CD4-positive, alpha-beta T cell treated with Interferon gamma for 1 hour (primary cell): ENCODE measurements around the gene SLC9A9.

Experiments used
- DNase-seq: peaks from one replicate; pipeline ENCODE4 v3.0.0-alpha.2; 2020

Gene SLC9A9

GRCh38 chr3:143232981-143233380 lies 615.3 kb downstream of the SLC9A9 start:
- DNase-seq = no peak

GRCh38 chr3:143228405-143228804 lies 619.9 kb downstream of the SLC9A9 start:
- DNase-seq = no peak

DNA sequence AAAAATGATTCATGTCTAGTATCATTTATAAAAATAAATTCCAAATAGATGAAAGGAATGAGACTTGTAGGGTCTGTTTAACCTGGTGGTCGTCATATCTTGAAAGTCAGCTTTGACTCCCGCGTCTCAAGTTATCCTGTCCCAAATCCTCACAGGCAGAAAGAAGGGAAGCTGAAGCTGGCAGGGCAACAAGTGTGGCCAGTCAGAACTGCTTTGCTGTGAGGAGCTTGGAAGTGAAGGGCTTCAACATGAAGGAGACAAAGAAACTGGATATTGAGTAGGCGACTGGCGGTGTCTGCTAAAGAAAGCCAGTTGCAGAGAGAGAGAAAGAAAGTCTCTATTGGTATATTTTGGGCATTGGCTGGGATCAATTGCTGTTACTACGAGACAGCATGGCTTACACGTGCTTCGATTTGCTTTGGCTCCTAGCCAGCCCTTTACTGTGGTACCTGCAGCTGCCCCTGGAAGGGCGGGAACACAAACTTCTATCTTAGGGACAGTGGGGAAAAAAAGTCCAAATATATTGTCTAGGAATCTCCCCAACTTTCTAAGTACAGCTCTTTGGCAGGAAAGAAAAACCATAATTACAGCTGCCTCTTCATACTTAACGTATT lies 621.5 kb downstream of the SLC9A9 start:
- DNase-seq = no peak

DNA sequence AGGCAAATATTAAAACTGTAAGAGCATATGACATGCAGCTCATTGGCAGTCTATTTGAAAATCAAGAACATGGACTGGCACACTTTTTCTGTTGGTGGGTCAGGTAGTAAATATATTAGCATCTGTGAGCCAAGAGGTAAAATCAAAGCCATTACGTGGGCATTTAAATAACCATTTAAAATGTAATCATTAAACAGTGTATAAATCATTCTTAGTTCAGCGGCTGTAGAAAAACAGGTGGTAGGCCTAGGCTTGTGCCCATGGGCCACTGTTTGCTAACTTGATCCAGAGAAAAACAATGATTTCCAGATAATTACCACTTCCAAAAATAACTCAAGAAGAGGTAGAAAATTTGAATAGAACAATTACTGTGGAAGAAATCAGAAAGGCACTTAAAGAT lies 623.6 kb downstream of the SLC9A9 start:
- DNase-seq = no peak

DNA sequence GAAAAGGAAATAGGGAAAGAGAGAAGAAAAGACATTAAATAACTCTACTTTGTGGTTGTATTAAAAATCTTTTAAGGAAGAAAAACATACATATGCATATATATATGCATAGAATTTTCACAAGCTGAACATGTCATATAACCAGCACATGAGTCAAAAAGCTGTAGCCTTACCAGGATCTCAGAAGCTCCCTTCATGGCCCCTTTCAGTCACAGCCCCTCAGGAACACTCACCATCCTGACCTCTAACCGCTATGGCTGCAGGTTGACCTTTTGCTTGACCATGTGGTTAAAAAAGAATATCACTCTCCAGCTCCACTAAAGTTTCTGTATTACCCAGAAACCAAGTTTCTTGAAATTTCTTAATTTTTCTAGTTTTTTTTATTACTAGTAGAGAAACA lies 625.3 kb downstream of the SLC9A9 start:
- no peak for DNase-seq

GRCh38 chr3:143222505-143222904 lies 625.8 kb downstream of the SLC9A9 start:
- DNase-seq = no peak

GRCh38 chr3:143221446-143221845 lies 626.8 kb downstream of the SLC9A9 start:
- no peak for DNase-seq

- DNase-seq = no peak
These were observed 627.5 kb downstream of the SLC9A9 start for GRCh38 chr3:143220741-143221140.

DNA sequence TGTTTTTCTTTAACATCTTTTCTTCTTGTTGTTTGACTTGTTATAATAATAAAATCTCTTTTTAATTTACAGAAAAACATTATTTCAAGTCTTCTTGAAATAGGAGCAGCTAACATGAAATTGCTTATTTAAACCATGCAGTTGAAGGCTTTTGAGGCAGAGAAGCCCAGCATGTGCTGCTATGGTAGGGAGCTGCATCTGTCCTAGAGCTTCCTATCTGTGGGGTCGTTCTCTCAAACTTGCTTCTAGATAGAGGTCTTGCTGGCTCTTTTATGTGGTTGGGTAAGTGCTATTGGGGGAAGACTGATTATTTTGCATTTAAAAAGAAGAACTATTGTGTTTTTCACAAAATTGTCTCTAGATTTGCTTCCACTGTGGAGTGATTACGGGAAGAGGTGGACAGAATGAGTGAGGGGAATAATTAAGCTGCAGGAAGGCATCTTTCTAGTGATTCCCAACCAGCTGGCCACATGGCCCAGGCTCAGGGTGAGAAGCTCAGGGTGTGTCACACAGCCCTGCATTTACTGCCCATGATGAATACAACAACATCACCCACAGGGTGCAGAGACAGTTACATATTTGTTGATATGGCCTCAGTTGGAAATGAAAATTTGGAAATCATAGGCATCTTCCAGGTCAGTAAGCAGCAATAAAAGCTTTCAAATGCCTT lies 630.0 kb downstream of the SLC9A9 start:
- DNase-seq = no peak

DNA sequence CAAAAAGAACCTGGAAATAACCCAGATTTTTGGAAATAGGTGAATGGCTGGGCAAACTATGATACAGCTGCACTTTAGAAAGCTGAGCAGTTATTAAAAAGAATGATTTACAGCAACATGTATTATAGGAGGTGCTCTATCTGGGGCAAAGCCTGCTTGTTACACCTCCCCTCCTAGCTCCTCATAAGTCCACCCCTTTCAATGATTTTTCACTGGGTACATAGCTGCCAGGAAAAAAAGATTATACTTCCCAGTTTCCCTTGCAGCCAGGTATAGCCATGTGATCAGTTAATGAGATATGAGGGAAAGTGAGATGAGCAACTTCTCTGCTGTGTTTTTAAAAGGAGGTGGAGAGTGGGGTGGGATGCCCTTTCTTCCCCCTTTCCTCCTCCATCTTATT lies 631.0 kb downstream of the SLC9A9 start:
- DNase-seq = no peak

DNA sequence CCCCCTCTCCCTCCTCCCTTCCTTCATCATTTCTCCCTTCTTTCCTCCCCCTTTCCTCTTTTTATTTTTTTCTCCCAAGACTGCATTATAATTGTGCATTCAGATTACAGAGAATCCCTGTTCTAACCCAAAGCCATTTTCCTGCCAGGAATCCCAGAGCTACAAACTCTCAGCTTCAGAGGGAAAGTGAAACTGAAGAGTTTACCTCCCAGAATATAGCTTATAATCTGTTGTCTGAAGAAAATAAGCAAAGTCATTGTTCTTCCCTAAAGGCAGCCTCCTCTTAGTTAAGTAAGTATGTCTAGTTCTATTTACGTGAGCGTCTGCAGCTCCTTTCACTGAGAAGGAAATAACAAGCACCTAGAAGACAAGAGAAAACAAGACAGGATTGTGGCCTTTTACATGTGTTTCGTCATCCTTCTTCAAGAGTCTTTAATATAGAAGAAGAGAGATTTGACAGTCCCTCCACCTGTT lies 631.5 kb downstream of the SLC9A9 start:
- DNase-seq = no peak
